Measurements from ENCODE around the gene NPIPB6.

NPIPB6 gene

GRCh38 chr16:28298511-28298878 lies 64.8 kb downstream of the NPIPB6 start:
- no peak for DNase-seq (ENCODE audit: low read depth)

DNA sequence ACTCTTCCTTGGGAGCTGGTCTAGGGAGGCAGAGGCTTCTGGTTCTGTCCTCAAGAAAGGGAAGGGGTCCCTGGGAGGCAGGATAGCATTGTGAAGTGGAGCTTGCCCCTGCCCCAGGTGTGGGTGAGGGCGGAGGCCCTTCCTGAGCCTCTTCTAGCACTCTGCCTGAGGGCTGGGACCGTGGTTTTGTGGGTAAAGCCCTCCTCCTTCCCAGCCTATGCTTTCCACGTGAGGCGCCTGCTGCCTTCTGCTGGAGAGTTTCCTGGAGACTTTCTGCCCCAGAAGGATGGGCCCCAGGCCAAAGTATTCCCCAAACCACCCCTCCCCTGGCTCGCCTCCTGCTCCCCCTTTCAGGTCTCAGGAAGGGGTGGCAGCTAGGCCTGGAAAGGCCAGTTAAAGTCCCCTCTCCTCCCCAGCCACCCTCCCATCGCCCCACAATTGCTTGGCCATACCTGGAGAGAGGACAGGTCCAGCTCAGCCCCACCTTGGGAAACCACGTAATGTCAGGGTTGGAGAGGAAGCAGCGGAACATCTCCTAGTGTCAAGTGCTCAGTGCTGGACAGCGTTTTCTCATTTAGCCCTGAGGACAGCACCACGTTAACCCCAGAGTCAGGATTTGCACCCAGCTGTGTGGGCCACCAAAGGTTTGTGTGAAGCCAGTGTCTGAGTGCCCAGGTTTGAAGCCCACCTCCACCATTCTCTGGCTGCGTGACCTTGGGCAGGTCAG lies 65.4 kb downstream of the NPIPB6 start:
- DNase-seq (ENCODE audit: low read depth), result no peak

DNA sequence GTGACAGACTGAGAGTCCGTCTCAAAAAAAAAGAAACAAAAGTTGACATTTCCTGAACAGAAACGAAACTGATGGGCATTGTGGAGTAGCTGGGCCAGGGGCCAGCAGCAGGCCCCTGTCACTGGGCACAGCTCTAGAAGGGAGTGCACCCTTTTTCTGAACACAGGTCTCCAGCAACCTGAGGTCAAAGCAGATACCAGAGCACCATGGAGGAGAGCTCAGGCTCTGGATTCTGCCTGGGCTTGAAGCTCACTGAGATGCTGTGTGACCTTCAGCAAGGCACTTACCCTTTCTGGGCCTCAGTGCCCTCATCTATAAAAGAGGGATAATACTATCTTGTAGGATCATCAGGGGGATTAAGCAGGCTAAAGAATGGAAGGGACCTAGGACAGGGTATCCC lies 66.0 kb downstream of the NPIPB6 start:
- DNase-seq (ENCODE audit: low read depth), result no peak

GRCh38 chr16:28295276-28295675 lies 68.0 kb downstream of the NPIPB6 start:
- DNase-seq (ENCODE audit: low read depth), result no peak

DNA sequence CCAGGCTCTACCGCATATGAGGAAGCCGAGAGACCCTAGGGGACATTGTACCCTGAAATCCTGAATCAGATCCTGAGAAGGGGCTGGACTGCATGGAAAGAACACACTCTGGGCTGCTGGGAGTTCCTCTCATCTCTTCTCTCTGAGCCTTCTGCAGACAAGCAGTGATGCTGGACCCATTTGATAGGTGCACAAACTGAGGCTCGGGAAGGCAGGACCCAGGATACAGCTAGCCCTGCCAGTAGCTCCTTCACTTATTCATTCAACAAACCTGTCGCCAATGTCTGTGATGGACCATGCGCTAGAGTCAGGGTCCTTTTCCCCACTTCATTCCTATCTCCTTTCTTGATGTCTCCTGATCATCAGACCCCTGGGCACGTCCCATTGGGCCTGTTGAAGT lies 69.1 kb downstream of the NPIPB6 start:
- no peak for DNase-seq (ENCODE audit: low read depth)

DNA sequence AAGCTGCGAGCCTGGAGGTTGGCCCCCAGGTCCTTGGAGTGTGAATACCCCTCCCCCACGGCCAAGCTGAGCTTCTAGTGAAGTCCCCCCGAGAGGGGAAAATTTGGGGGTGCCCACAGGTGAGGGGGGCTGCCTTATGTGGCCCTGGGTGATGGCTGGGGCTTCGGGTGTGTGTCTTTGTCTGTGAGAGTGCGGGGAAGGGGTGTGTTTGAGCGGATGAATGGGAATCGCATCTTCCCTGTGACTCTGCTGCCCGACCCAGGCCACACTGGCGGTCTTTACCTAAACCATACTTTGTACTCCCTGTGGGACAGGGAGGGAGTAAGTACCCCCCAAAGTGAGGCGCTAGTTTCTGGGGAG lies 69.7 kb downstream of the NPIPB6 start:
- DNase-seq (ENCODE audit: low read depth), result no peak

DNA sequence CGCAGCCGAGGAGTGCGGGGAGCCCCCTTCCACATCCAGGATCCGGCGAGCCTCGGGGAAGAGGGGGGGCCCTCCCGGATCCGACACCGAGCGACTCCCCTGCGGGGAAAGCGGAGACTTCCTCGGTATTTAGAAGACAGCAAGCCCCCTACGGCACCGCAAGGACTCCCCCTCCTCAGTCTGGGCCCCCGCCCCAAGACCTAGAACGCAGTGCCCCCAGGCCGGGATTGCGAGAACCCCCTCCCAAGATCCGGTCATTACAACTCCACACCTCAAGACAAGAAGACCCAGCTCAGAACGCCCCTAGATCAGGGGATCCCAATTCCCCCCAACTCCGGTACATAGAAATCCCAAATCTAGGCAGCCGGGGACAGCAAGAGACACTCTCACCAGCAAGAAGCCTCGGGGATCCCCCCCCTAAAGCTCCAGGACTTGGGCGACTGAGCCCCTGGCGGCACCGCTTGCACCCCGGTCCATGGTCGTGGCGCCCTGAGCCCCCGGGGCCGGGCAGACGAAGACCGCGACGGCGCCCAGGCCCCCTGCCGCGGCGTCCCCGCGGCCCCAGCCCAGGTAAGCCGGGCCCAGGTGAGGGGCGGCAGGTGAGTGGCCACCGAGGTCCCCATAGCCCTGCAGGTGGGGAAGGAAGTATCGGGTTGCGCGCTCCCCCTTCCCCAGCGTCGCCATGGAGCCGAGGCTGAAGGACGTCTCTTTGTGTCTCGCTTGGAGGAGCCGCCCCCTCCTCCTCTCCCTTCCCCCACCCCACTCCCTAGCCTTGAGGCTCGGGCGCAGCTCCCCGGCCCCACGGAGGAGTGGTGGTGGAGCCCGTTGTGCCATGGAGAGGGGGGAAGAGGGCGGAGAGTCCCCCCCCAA lies 70.3 kb downstream of the NPIPB6 start:
- no peak for DNase-seq (ENCODE audit: low read depth)
